ENCODE data around the gene SGF29.
"Not testable (repeated sequence)": the region's sequence is repeated elsewhere in the genome, so short reads cannot be mapped to it uniquely, and the experiment has no call there.

The SGF29 gene

DNA sequence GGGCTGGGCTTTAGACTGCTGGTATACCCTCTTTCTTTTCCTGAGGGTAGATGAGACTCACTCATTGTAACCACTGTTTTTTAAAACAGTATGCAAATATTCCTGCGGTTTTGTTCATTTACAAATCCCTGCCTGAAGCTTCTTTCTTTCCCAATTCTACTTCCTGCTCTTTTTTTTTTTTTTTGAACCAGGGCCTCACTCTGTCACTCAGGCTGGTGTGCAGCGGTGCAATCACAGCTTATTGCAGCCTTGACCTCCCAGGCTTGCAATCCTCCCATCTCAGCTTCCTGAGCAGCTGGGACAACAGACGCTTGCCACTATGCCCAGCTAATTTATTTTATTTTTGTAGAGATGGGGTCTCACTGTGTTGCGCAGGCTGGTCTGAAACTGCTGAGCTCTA lies 64.2 kb downstream of the SGF29 start:
- DNase-seq (ENCODE audit: low read depth), result no peak
- TF ChIP-seq, protein P1, sequence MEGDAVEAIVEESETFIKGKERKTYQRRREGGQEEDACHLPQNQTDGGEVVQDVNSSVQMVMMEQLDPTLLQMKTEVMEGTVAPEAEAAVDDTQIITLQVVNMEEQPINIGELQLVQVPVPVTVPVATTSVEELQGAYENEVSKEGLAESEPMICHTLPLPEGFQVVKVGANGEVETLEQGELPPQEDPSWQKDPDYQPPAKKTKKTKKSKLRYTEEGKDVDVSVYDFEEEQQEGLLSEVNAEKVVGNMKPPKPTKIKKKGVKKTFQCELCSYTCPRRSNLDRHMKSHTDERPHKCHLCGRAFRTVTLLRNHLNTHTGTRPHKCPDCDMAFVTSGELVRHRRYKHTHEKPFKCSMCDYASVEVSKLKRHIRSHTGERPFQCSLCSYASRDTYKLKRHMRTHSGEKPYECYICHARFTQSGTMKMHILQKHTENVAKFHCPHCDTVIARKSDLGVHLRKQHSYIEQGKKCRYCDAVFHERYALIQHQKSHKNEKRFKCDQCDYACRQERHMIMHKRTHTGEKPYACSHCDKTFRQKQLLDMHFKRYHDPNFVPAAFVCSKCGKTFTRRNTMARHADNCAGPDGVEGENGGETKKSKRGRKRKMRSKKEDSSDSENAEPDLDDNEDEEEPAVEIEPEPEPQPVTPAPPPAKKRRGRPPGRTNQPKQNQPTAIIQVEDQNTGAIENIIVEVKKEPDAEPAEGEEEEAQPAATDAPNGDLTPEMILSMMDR (conservative IDR thresholded peaks at IDR 0.05; ENCODE audit: control insufficient read depth, insufficient read depth, low read depth, low read length), result no peak
- H3K4me3 ChIP-seq (ENCODE audit: control insufficient read depth, low read depth, low read length), result no peak overlapping the region

DNA sequence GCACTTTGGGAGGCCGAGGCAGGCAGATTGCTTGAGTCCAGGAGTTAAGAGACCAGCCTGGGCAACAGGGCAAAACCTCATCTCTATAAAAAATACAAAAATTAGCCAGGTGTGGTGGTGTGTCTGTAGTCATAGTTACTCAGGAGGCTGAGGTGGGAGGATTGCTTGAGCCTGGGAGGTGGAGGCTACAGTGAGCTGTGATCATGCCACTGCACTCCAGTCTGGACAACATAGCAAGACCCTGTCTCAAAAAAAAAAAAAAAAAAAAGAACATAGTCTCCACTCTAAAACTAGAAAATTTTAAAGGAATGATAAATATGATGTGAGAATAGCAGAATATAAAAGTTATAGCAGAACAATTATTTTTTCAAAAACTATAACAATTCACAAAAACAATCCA lies 66.6 kb downstream of the SGF29 start:
- not testable (repeated sequence) for H3K4me3 ChIP-seq (ENCODE audit: control insufficient read depth, low read depth, low read length); DNase-seq (ENCODE audit: low read depth)

DNA sequence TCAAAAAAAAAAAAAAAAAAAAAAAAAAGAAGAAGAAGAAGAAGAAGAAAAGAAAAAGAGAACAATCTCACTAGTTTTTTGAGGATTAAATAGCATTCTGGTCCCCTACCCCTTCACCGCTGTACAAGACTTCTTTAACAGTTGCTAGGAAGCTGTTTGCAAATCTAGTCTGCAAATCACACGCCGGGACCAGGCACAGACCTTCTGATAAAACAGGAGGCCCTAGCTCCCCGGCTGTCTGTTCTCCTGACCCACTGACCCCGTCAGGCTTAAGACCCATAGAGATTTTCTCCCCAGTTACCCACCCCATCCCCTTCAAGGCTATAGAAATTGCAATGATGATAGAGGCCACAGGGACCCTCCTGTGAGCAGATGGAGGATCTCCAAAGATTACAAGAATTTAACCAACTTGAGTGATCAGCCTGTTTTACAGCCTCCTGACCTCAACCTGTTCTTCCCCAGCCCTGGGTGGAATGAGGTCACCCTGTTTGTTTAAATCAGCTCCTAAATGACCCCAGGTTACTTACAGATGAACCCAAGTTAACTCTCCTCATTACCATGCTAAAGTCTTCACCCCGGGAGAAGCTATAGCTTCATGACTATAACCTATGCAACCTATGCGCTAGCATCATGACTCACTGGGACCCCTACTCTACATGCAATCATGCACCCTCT lies 67.9 kb downstream of the SGF29 start:
- no peak for DNase-seq (ENCODE audit: low read depth)
- TF ChIP-seq, protein P1 (conservative IDR thresholded peaks at IDR 0.05; ENCODE audit: control insufficient read depth, insufficient read depth, low read depth, low read length), result no peak
- H3K4me3 ChIP-seq (ENCODE audit: control insufficient read depth, low read depth, low read length), result no peak overlapping the region

DNA sequence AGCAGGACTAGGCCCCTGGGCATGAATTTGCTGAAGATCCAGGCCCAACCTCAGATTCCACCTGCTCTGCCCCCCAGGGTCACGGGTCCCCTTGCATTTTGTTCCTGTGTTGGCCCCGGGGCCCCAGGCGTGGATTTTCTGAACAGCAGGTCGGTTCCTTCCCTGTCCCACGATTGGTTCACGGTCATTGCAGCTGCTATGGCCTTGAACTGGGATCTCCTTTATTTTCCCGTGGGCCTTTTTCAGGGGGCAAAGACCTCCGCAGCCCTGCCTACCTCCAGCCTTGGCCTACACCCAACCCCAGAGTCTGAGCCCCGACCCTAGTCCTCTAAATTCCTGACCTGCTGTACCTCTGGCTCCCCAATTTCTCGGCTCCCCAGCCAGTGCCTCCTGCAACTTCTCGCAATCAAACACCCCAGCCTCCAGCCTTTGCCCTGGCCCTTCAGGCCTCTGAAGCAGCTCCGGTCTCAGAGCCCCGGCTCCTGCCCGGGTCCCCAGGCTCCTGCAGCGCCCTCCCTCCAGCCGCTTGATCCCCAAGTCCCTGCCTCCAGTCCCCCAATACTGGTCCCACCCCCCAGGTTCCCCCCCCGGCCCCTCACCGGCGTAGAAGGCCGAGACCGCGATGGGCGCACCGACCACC lies 68.9 kb downstream of the SGF29 start:
- not testable (repeated sequence) for DNase-seq (ENCODE audit: low read depth); H3K4me3 ChIP-seq (ENCODE audit: control insufficient read depth, low read depth, low read length)

DNA sequence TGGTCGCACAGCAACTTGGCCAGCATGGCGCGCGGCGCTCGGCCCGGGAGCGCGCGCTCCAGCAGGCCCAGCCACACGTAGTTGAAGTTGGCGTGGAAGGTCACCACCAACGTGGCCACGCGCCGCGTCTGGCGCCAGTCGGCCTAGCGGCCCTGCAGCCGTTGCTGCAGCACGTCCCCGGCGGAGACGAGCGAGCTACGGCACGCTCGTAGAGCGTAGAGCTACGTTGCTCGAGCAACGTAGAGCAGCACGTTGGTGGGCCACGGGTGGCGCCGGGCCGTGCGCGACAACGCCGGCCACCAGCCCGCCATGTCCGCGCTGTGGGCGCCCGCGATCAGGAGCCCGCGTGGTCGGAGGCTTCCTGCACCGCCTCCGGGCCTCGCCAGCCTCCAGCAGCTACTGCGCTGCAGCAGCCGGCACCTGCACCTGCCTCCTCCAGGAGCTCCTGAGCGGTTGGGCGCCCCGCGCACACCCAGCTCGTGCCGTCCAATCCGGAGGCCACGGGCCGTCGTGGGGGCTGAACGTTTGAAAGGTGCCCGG lies 69.5 kb downstream of the SGF29 start:
- TF ChIP-seq, protein P1 (conservative IDR thresholded peaks at IDR 0.05; ENCODE audit: control insufficient read depth, insufficient read depth, low read depth, low read length), result no peak
- H3K4me3 ChIP-seq (ENCODE audit: control insufficient read depth, low read depth, low read length), result no peak overlapping the region

DNA sequence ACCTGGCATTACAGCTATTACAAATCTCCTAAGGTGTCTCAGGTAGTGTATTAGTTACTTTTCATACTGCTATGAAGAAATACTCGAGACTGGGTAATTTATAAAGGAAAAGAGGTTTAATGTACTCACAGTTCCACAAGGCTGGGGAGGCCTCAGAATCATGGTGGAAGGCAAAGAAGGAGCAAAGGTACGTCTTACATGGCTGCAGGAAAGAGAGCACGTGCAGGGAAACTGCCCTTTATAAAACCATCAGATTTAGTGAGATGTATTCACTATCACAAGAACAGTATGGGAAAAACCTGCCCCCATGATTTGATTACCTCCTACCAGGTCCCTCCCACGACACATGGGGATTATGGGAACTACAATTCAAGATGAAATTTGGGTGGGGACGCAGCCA lies 77.2 kb downstream of the SGF29 start:
- H3K4me3 ChIP-seq (ENCODE audit: control insufficient read depth, low read depth, low read length); DNase-seq (ENCODE audit: low read depth): not testable (repeated sequence)

More for the DNA sequence above, 69.5 kb downstream of the SGF29 start:
- no peak for DNase-seq (ENCODE audit: low read depth)

DNA sequence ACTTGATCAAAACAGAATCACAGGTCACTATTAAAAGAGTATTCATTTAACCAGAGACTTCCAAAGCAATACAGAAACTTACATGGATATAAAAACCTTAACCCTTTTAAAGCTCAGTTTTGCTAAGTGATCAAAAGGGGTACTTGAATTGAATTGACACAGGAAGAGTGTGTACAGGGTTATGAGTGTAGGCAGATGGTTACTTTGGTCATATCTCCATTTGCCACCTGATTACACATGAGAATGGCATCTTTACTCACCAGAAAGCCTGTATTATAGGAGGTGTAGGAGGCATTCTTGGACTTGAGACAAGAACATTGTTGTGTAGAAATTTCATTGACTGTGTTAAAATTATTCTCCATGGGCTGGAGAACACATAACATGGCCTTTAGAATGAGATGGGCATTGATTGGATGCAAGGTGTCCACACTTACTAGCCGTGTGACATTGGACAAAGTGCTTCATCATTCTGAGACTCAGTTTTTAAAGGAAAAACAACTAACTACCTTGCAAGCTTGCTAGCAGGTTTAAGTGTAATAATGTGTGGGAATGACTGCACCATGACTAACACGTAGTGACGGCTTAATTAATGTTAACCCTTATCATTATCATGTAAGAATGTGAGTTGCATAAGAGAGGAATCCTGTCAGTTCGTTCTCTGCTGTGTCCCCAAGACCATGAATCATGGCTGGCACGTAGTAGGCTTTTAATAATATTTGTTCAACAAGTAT lies 82.5 kb downstream of the SGF29 start:
- DNase-seq (ENCODE audit: low read depth), result peak; percentile 84
- not testable (repeated sequence) for H3K4me3 ChIP-seq (ENCODE audit: control insufficient read depth, low read depth, low read length)

DNA sequence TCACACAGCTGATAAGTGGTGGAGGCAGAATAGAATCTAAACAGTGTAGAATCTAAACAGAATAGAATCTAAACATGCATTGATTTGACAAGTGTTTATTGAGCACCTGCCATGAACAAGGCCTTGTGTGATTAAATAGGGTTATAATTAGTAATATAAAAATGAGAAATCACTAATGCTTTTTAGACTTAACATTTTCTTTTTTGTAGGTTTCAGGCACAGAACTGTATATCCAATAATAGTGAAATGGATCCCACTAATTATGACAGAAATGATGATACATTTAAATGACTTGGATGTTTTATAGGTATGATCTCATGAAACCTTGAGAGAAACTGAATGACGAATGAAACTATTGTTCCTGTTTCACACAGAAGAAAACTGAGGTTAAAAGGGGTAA lies 84.0 kb downstream of the SGF29 start, which contains the start of gene NPIPB8:
Gene NPIPB8 (plus strand): TSS at position 301 of the 400 bp plus-strand sequence. CDS start 296 bp downstream, outside the sequence.
- not testable (repeated sequence) for DNase-seq (ENCODE audit: low read depth)

DNA sequence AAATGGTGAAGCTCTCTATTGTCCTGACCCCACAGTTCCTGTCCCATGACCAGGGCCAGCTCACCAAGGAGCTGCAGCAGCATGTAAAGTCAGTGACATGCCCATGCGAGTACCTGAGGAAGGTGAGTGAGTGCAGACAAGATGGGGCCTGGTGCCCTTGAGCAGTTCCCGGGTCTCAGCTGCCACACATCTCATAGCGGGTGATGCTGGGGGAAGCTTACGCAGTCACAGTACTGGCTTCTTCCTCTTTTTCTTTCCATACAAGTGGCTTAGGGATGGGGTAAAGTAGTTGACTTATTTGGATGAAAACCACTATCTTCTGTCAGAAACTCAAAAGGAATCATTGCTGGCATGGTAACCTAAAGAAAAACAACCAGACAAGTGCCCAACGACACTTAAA lies 84.6 kb downstream of the SGF29 start:
- not testable (repeated sequence) for DNase-seq (ENCODE audit: low read depth)

More for the DNA sequence above, 84.0 kb downstream of the SGF29 start, which contains the start of gene NPIPB8:
- not testable (repeated sequence) for H3K4me3 ChIP-seq (ENCODE audit: control insufficient read depth, low read depth, low read length)

DNA sequence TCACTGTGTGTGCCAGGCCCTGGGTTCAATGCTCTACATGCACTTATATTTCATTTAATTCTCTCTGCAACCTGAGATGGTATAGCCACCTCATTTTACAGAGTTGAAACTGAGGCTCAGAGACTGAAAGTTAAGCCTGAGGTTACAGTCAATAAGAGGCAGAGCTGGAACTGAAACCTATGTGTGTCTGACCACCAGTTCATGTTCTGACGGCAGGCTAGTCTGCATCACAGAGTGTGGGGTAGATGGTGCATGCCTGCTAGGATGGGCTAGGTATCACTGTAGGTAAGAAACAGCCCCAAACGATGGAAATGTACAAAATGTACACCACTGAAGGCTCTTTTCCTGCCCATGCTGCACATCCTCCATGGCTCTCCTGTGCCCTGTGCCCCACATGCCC lies 86.2 kb downstream of the SGF29 start:
- H3K4me3 ChIP-seq (ENCODE audit: control insufficient read depth, low read depth, low read length); DNase-seq (ENCODE audit: low read depth): not testable (repeated sequence)

More for the DNA sequence above, 84.6 kb downstream of the SGF29 start:
- H3K4me3 ChIP-seq (ENCODE audit: control insufficient read depth, low read depth, low read length), result not testable (repeated sequence)

All from fibroblast of mammary gland (primary cell).